ENCODE results near the gene THYN1.

- TF ChIP-seq CTCF (IDR thresholded peaks at IDR 0.05; ENCODE audit: low read depth, low read length): no peak
- TF ChIP-seq EZH2phosphoT487 (IDR thresholded peaks at IDR 0.05; ENCODE audit: low read depth): no peak
Observed at GRCh38 chr11:134235399-134235798, 17.8 kb downstream of the THYN1 start.
